NCI-H446 treated with DMSO at 0.1 percent for 48 hours (cell line): ENCODE measurements around the gene OR51G2.
"Not testable (repeated sequence)": the region's sequence is repeated elsewhere in the genome, so short reads cannot be mapped to it uniquely, and the experiment has no call there.

Source experiments
- DNase-seq: peaks from one replicate; lab custom pipeline; 2025; lab: John Stamatoyannopoulos, UW

OR51G2 gene, protein sequence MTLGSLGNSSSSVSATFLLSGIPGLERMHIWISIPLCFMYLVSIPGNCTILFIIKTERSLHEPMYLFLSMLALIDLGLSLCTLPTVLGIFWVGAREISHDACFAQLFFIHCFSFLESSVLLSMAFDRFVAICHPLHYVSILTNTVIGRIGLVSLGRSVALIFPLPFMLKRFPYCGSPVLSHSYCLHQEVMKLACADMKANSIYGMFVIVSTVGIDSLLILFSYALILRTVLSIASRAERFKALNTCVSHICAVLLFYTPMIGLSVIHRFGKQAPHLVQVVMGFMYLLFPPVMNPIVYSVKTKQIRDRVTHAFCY

DNA sequence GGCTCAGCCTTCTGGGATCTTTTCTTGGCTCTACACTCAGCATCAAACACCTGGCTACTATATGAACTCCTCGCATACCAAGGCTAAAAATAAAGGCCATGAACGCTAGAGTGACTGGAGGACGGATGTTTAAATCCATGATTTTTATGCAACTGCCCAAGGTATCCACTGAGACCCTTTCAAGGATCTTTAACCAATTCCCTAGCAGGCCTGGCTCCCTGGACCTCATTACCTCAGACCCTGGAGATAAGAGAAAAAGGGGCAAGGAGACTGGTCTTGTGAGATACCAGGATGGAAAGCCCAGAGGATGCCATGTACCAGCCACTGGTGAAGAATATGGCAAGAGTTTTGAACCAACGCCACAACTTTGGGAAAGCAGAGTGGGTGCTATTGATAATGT, at the start of gene OR51G2:
Gene OR51G2, minus strand, starts transcription at position 101 of the 400 bp plus-strand sequence. CDS start 3,687 bp downstream, outside the sequence.
- no peak for DNase-seq

DNA sequence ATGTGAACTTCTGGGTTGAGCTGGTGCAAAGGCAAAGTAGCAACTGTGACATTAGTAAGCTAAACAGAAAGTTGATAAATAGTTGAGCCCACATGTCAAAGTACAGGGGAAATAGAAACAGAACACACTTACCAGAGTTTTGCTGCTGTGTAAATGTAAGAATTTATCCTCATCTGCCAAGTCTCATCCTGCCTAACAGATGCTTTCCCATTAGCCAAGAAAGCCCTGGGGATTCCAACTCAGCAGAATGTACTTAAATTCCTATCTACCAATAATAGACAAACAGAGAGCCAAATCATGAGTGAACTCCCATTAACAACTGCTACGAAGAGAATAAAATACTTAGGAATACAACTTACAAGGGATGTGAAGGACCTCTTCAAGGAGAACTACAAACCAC, 43.7 kb upstream of the OR51G2 start:
- no peak for DNase-seq

DNA sequence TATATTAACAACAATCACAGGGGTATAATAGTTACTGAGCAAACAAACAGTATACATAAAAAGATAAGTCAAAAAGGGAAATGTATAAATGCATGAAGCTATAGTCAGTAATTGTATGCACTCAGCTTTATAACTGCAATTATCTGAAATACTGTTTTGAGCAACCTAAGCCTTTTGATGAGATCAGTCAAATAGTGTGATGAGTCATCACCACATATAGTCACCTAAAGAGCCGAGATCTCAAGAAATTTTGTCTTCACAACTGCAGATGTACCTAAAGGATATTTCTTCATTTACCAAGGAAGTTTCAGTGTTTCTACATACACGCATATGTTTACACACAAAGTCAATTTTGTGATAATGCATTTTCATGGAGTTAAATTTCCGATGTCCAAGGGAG, 41.7 kb upstream of the OR51G2 start:
- DNase-seq: no peak

DNA sequence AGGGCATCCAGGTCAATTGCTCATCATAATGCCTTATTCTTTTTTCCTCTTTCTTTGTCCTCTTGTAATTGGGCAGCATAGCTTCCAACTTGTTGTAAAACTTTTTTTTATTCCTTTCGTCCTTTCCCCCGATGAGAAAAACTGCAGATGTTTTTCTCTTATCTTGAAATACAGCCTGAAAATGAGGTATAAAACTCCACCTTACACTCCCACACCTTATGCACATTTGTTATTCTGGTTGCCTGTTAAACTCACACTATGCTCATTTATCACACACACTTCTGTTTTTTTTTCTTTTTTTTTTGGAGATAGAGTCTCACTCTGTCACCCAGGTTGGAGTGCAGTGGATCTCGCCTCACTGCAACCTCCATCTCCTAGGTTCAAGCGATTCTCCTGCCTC, 38.2 kb upstream of the OR51G2 start:
- no peak for DNase-seq

DNA sequence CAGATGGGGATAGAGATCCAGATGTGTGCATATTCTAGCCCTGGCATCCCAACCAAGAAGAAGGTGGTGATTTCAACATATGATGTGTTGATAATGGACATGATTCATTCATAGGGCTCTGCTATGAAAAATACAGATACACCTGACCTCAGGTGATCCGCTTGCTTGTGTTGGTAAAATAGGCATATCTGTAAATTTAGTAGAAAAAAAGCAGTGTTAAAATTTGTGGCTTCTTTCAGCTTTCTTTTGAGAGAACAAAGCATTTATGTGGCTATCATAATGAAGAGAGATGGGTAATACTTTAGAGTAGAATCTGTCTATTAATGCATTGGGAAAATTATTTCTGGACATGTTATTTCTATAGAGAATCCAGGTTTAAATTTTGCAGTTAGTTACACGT, 36.5 kb upstream of the OR51G2 start, which contains the start of gene OR51A2:
Gene OR51A2, minus strand, starts transcription at position 101 of the 400 bp plus-strand sequence. Its CDS starts 0 bp downstream, at position 101.
- DNase-seq: not testable (repeated sequence)

DNA sequence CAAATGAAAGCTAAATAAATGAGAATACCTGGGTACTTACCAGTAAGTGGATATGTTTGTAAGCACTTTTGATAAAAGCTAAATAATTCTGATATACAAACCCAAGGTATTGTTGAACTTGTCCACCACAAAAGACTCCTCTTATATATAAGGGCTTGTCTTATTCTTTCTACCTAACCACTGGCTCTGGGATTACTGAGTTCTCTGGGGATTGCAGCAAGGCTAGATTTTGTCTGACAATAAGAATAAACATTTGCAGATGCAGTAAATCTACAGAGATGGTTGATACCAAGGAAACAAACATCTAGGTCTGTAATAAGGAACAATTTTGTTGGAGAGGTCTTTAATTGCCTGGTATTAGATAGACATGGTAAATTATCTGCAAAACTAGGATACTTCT, 28.4 kb upstream of the OR51G2 start, which contains the start of gene OR51A4:
Gene OR51A4, minus strand, starts transcription at position 101 of the 400 bp plus-strand sequence. CDS start 505 bp downstream, outside the sequence.
- DNase-seq: no peak

DNA sequence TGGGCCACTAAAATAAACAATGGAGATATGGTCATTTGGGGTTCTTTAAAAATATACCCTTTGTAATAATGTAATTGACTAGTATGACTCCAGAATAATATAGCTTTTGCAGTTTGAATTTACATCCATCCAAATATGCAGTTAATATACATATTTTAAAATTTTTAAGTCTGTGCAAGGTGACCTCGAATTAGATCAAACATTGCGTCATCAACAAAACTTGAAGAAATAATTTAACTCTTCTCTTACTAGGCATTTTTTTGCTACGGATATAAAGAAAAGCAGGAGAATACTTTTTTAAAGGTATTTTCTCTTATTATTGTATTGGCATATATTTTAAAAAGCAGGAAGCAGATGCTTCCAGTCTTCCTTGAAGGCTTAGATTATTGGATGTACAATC, 17.6 kb upstream of the OR51G2 start:
- no peak for DNase-seq

DNA sequence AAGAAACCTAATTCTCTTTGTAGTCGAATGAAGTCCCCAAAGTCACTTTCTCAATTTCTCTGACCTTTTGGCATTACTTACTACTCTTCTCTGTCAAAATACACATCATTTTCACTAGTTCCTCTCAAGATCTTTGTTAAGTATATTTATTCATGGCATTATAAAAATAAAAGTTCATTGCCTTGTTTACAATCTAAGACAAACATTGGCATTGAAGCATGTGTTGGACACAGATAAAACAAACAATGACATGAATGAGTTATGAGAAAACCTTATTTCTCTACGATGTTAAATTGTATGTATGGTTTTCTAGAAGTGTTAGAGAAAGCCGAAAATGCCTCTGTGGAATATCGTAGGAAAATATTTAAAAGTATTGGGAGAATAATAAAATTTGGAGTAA, 13.6 kb upstream of the OR51G2 start:
- DNase-seq: no peak

DNA sequence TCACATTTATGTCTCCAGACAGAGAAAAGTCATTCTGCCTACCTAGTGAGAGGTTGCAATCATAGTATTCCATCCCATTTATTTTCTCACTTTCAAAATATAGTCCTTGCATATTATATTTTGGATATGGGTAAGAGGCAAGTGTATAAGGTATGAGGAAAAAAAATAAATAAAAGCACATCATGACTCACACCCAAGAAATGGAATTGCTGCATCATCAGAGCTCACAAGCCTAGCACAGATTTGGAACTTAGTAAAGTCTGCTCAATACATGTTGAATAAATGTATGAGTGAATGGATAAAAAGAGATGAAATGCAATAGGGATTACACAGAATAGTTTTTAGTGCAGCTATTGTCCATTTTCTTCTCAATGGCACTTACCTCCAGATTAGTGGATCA, 7.5 kb upstream of the OR51G2 start:
- DNase-seq: no peak

DNA sequence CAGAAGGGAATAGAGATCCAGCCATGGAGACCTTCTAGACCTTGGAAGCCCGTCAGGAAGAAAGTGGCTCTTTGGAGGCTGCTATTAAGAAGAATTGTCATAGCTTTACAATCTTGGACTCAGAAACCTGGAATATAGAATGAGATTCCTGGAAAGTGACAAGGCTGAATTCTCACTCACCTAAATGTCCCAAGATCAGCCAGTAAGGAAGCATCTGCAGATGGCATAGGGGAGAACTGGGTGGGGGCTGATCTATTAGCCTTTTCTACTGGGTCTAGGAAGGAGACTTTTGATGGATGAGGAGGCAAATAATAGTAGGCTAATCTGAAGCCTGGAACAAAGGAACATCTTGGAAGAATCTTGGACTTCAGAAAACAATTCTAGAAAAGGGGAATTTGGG, 5.1 kb upstream of the OR51G2 start, which contains the start of gene OR51G1:
Gene OR51G1, minus strand, starts transcription at position 101 of the 400 bp plus-strand sequence. Its CDS starts 0 bp downstream, at position 101.
- no peak for DNase-seq

DNA sequence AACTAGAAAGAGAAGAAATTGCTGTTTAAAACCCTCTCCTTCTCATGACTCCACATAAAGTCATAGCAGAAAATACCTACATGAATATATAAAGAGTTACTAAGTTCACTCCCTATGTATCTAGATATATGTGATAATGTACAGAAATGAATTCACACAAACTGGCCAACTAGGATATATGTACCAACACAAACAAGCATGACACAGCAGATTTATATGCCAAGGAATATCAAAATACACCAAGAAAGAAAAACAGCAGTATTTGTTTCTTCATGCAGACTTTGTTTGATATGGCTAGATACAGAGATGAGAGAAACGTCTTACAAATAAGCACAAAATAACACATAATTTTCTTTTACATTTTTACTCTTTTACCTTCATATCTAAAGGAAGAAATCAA, 3.2 kb upstream of the OR51G2 start:
- DNase-seq: no peak

DNA sequence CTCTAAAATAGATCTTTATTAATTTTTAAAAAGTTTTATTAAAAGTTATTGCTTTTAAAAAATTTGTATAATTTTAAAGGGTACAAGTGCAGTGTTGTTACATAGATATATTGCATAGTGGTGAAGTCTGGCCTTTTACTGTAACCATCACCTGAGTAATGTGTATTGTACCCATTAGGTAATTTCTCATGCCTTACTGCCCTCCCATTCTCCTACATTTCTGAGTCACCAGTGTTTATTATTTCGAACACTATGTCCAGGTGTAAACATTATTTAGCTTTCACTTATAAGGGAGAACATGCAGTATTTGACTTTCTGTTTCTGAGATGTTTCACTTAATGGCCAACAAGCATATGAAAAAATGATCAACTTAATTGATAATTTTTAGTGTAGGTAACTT, 2.6 kb upstream of the OR51G2 start:
- DNase-seq: no peak

DNA sequence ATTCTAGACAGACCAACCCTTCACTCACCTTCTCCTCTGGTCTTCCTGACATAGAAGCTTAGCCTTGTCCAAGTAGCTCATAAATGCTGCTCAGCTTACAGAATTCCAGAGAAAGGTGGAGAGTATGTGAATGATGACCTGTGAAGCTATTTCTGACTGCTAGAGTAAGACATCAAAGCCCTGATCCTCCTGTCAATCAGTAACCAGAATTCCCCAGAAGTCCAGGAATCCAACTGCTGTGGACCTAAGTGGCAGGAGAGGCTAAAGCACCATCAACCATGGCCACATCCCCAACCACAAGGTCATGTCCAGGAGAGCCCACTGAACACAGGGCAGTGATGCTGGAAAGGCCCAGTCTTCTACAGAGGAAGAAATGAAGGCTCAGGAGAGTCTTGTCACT, 2.6 kb downstream of the OR51G2 start:
- DNase-seq: no peak

DNA sequence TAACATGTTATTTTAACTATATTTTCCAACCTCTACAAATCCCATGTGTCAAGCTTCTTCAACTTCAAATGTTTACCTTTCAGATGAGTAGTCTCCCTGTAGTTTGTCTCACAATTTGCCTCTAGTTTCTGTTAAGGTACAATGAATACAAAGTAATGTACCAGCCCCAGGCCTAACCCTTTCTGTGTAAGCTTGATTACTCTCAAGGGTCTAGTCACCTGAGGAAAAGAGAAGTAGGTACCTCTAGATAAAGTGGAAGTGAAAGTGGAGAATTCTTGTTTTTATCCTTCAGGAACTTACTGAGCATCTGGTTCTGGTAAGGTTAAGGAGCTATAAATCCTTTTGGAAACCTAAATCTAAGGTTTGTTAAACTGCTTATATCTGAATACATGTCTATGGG, 15.7 kb downstream of the OR51G2 start, which contains the start of gene OR51A7:
Gene OR51A7, plus strand, starts transcription at position 300 of the 400 bp plus-strand sequence. CDS start 3,587 bp downstream, outside the sequence.
- DNase-seq: no peak

DNA sequence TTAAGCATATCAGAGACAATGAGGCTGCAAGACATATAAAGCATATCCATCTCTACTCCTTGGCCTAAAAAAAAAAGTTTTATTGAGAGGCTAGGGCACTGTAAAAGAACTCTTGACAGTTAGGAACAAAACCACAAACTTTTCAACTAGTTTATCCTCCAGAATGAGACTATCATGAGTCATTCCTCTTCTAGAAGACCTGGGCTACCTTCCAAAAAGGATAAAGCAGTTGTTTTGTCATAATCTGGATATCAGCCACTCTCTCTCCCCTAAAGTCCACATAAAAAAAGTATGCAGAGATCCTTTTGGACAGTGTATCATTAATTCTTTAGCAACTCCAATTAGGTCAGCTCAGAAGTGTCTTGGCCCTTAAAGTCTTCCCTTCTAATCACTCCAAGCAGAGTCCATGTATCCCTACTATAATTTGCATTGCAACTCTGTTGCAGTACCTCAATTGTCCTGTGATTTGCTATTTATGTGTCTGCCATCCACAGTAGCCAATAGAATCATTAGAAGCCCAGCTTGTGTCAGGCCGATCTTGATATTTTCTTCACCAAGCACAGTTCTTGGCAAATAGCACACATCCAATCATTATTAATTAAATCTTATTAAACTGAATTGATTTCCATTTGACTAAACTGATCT, 27.0 kb downstream of the OR51G2 start:
- no peak for DNase-seq

DNA sequence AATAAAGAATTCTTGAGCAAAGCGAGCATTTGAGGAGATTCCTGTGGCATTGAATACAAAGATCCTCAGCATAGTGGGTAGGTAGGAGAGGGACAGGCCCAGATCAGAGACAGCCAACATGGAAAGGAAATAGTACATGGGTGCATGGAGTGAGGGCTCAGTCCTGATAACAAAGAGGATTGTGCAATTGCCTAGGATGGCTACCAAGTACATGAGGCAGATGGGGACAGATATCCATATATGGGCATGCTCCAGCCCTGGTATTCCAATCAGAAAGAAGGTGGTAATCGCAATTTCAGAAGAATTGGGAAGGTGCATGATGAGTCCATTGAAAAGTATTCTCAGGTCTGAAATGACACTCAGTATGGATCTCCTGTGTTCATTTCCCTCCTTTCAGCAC, 28.9 kb downstream of the OR51G2 start:
- no peak for DNase-seq

DNA sequence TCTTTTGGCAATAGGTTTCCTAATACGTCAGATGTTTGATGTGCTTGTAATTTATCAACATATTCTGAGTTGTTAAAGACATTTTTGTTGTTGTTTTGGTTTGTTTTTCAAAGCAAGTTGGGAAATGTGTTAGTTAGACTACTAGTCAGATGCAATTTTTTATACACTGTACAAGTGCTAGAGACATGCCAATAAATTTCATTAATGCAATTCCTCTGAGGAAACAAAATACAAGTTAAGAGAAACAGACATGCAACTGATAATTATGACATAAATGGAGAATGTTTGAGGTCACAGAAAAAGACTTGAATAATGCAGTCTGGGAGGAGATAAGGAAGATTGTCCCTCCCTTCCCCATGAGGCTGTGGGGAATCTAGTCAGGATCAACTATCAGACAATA, 31.6 kb downstream of the OR51G2 start:
- DNase-seq: no peak

DNA sequence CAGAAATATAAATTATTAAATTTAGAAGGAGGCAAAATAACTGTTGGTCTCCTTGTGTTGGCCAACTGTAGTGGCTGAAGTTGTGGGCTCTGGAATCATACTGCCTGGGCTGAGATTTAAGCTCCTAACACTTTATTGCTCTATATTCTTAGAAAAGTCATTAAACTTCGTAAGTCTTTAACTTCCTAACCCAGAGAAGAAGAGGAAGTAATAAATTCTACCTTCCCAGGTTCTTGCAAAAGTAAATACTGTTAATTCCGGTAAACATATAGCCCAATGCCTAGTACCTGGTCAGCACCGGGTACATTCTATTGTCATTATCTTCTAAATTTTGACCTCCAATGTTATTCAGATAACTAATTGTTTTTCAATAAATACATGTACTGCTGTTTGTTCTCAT, 33.0 kb downstream of the OR51G2 start:
- DNase-seq: no peak

DNA sequence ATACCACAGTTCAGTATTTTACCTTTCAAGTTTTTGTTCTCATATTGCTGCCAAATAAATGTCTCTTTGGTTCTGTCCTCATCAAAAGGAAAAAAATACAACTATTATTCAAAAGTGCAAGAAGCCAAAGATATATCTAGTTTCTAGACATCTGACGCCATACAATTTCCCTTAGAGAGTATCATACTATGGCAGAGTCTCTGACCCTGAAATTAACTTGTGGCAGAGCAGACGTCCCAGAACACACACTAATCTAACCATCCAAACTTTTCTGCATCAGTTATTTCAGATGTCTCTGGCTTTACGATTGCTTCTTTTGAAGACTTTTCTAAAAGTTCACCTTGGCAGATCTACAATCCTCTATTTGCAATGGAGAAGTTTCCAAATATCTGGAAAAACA, 34.8 kb downstream of the OR51G2 start:
- no peak for DNase-seq

DNA sequence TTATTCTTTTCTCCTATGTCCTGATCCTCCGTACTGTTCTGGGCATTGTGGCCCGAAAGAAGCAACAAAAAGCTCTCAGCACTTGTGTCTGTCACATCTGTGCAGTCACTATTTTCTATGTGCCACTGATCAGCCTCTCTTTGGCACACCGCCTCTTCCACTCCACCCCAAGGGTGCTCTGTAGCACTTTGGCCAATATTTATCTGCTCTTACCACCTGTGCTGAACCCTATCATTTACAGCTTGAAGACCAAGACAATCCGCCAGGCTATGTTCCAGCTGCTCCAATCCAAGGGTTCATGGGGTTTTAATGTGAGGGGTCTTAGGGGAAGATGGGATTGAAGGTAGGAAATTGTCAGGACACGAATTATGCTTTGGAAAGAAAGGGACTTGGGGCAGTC, 36.6 kb downstream of the OR51G2 start:
- no peak for DNase-seq

DNA sequence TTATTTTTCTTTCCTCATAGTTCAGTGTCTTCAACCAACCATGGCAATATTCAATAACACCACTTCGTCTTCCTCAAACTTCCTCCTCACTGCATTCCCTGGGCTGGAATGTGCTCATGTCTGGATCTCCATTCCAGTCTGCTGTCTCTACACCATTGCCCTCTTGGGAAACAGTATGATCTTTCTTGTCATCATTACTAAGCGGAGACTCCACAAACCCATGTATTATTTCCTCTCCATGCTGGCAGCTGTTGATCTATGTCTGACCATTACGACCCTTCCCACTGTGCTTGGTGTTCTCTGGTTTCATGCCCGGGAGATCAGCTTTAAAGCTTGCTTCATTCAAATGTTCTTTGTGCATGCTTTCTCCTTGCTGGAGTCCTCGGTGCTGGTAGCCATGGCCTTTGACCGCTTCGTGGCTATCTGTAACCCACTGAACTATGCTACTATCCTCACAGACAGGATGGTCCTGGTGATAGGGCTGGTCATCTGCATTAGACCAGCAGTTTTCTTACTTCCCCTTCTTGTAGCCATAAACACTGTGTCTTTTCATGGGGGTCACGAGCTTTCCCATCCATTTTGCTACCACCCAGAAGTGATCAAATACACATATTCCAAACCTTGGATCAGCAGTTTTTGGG, 37.2 kb downstream of the OR51G2 start, which contains the start of gene OR51T1:
Gene OR51T1, plus strand, starts transcription at position 41 of the 641 bp plus-strand sequence. Its CDS starts 0 bp downstream, at position 41.
- DNase-seq: no peak

DNA sequence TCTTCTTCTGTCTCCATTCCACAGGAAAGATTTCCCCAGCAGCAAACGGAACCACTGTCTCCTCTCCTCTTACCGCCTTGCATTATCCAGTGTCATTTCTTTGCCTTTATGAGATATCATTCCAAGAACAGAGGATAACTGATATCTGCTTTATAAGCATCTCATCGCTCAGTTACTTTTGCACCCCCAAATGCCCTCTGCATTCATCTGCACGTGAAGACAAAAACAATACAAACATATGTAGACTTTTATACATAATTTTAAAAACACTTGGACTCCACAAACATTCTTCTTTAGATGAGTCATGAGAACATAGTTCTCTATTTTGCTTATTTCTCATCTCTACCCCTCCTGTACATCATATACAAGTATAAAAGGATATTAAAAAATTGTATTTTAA, 38.0 kb downstream of the OR51G2 start:
- no peak for DNase-seq

DNA sequence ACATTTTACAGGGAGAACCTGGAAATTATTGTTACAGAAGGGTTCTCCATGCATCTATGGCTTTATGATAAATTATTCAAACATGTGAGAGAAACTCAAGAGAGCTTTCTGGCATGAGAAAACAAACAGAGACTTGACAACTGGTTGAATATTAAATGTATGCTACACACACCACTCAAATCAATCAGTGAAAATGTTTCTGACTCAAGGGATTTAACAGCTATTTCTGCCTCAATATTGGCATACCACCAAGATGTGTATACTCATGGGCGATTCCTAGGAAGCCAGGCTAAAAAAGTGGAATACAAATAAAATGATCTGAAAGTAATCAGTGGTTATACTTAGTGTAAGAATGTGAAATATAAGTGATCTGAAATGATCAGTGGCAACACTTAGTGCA, 53.3 kb downstream of the OR51G2 start:
- no peak for DNase-seq
